ENCODE data around the gene CENPB. TPM values are rescaled to one million over a fixed set of nuclear protein-coding genes. Genes with fewer than 3 reads are reported as not detected.

The CENPB gene
- total RNA-seq, 3 donors from 2014 or later = 77.9 to 91.4 (median 89.2) TPM

DNA sequence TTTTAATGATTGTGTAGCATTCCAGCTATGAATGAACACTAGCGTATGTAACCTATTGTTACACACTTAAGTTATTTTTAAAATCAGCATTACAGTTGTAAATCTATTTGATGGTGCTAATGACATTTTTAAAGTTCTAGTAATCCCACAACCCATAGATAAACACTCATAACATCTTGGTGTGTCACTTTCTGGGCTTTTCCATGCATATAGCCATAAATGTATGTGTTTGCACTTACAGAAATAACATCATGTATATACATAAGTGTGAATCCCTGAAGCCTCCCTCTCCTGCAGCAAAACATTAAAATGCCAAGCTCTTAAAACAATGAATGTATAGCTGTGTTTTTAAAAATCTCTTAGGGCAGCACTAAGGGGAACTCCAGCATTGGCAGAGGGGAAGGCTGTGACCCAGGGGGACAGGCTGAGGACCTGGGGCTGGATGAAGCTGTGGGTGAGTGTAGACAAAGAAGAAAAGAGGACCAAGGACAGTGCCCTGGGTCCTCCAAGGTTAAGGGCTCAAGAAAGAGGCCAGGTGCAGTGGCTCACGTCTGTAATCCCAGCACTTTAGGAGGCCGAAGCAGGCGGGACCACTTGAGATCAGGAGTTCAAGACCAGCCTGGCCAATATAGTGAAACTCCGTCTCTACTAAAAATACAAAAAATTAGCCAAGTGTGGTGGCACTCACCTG lies 929 bp upstream of the CENPB start:
- H3K9me3 Mint-ChIP-seq = no peaks in the 10 kb centered on the region
- ATAC-seq (no peak), DNase-seq (no peak)
- peaks cover 6% of the 10 kb centered on the region for H3K36me3 Mint-ChIP-seq (ENCODE audit: insufficient read depth)
- H3K4me3 Mint-ChIP-seq = peak overlapping the region; percentile 70
- no peaks in the 10 kb centered on the region for H3K27me3 Mint-ChIP-seq (ENCODE audit: low read depth)
- H3K4me1 Mint-ChIP-seq (ENCODE audit: low read depth) = peaks cover 33% of the 10 kb centered on the region

DNA sequence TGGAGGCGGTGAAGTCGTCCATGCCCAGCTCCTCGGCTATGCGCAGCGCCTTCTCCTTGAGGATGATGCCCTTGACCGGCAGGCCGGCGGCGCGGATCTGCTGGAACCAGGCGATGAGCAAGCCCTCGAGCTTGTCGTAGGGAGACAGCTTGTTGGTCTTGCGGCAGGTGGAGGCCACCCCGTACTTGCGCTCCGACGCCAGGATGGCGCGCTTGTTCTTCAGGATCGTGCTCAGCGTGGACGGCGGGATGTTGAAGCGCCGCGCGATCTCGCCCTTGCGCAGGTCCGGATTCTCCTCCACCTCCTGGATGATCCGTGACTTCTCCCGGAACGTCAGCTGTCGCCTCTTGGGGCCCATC lies 435 bp downstream of the CENPB start:
- Mint-ChIP-seq H3K4me3 (peak overlapping the region; percentile 85), H3K27me3 (ENCODE audit: low read depth) (no peaks in the 10 kb centered on the region), H3K9me3 (no peaks in the 10 kb centered on the region), H3K36me3 (ENCODE audit: insufficient read depth) (peaks cover 6% of the 10 kb centered on the region), H3K4me1 (ENCODE audit: low read depth) (peaks cover 41% of the 10 kb centered on the region)
- ATAC-seq = peak; percentile 21 to 37
- DNase-seq = peak; percentile 32

DNA sequence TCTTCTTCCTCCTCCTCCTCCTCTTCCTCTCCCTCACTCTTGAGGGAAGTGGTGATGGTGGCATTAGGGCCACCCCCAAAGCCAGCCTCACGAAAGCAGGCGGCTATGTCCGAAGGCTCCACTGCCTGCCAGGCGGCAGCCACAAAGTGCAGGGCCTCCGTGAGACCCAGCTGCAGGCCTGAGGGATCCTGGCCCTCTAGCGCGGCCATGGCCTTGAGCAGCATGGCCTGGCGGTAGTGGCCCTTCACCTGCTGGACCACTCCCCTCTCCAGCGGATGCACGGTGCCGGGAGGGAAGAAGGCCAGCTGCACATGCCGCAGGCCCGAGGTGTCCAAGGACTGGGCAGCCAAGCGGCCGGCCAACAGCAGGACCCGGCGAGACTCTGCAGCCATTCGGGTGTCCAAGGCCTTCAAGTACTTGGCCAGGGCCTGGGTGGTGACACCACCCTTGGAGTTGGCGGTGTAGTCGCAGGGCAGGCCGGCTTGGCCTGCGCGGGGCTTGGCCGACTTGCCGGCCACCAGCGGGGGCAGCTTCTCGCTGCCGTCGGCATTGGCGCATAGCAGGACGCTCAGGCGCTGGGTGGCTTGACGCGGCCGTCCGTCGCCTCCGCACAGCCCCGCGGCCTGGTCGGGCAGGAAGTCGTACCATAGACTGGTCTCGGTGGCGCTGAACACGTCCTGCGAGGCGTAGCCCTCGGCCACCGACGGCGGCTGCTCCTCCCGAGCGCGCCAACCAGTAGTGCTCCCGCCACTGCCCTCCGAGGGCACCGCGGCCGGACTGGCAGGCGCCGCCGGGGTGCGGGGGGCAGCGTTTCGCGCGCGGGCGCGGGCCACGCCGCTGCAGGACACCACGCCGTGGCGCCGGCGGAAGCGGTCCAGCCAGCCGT lies 1.1 kb downstream of the CENPB start:
- ATAC-seq (no peak), DNase-seq (no peak)
- no peaks in the 10 kb centered on the region for H3K27me3 Mint-ChIP-seq (ENCODE audit: low read depth)
- peaks cover 6% of the 10 kb centered on the region for H3K36me3 Mint-ChIP-seq (ENCODE audit: insufficient read depth)
- peaks cover 48% of the 10 kb centered on the region for H3K4me1 Mint-ChIP-seq (ENCODE audit: low read depth)
- peak overlapping the region; percentile 69 for H3K4me3 Mint-ChIP-seq
- H3K9me3 Mint-ChIP-seq = no peaks in the 10 kb centered on the region

DNA sequence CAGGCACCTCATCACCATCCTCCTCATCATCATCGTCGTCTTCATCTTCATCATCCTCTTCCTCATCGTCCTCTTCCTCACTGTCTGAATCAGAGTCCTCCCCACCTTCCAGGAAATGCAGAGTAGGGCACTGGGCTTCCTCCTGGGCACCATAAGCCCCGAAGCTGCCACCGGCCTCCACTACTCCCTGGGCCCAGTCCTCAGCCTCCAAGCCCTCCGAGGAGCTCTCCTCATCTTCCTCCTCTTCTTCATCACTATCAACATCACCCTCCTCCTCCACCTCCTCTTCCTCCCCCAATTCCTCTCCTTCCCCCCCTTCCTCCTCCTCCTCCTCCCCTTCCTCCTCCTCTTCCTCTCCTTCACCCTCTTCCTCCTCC lies 1.7 kb downstream of the CENPB start:
- ATAC-seq (no peak), DNase-seq (no peak)
- Mint-ChIP-seq H3K4me1 (ENCODE audit: low read depth) (peaks cover 49% of the 10 kb centered on the region), H3K9me3 (no peaks in the 10 kb centered on the region), H3K4me3 (peak overlapping the region; percentile 69), H3K27me3 (ENCODE audit: low read depth) (no peaks in the 10 kb centered on the region), H3K36me3 (ENCODE audit: insufficient read depth) (peaks cover 6% of the 10 kb centered on the region)

DNA sequence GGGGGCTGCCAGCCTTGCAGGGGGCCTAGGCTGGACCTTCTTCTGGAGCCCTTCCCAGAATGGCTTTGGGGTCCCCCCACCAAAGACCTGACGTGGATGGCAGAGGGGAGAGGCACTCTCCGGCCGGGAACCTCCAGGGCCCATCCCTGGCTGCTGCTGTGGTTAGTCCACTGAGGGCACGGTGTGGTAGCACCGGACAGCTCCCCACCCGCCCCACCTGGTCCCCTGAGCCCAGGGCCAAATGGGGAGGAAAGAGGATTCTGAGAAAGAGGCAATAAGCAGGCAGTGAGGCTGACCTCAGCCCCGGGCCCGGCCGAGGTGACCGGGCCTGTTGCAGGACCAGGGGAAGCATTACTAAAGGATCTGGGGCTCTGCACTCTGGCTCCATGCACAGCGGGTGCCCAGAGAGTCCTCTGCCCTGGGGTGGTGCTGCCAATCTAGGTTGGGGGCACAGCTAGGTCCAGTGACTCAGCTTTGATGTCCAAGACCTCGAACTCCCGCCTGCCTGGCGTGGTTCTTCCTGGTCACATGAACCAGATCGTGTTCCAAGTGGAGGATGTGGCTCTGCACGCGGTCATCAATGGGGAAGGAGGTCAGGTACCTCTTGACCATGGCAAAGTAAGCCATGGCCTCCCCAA lies 2.2 kb downstream of the CENPB start:
- Mint-ChIP-seq H3K36me3 (ENCODE audit: insufficient read depth) (peaks cover 6% of the 10 kb centered on the region), H3K9me3 (no peaks in the 10 kb centered on the region), H3K27me3 (ENCODE audit: low read depth) (peaks cover 1% of the 10 kb centered on the region), H3K4me1 (ENCODE audit: low read depth) (peaks cover 49% of the 10 kb centered on the region), H3K4me3 (peak overlapping the region; percentile 69)
- DNase-seq (no peak), ATAC-seq (no peak)

DNA sequence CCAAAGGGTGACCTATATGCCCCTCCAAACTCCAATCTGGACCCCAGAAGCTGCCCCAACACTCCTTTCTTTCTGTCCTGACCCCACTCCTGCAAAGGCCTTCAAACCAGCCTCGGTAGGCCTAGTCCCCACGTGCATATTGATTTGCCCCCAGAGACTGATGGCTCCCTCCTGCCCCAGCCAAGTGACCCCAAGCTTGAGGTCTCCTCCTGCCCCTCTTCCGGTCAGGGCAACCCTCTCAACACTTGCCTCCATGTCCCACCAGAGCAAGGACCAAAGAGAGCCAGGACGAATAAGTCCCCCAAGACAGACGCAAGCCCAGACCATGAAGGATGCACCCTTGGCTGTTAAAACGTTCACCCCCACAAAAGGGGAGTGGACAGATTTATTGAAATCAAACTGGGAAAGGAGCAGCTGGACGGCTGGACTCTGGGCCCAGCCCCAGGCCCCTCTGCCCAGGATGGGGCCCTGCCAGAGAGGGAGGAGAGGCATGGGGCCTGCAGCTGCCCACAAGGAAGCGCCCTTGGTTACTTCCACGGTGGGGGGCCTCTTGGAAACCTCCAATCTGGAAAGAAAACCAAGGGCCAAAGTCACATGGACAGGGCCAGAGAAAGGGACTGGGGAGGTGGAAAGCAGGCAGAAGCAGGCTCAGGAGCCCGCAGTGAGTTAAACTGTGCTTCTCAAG lies 2.9 kb downstream of the CENPB start:
- H3K4me1 Mint-ChIP-seq (ENCODE audit: low read depth) = peaks cover 45% of the 10 kb centered on the region
- H3K4me3 Mint-ChIP-seq = no peak overlapping the region
- H3K36me3 Mint-ChIP-seq (ENCODE audit: insufficient read depth) = peaks cover 6% of the 10 kb centered on the region
- ATAC-seq (no peak), DNase-seq (no peak)
- peaks cover 7% of the 10 kb centered on the region for H3K27me3 Mint-ChIP-seq (ENCODE audit: low read depth)
- H3K9me3 Mint-ChIP-seq = no peaks in the 10 kb centered on the region

DNA sequence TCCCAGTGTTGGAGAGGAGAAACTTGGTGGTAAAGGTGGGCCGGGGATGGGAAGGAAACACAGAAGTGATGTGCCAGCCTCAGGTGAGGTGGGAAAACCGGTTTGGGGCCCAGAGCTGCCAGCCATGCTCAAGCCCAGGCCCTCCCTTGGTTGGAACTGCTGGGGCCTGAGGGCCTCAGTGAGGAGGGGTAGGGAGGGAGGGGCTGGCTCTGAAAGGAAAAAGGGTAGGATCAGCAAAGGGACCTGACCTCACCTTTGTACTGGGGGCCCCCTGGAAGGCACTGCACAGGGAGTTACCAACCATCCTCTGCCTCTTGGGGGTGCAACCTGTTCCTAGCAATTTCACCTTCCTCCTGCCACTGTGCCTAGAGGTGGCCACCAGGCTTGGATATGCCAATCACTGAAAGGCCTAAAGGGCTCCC lies 3.5 kb downstream of the CENPB start:
- no peaks in the 10 kb centered on the region for H3K9me3 Mint-ChIP-seq
- no peak for DNase-seq
- no peak for ATAC-seq
- peaks cover 43% of the 10 kb centered on the region for H3K4me1 Mint-ChIP-seq (ENCODE audit: low read depth)
- H3K36me3 Mint-ChIP-seq (ENCODE audit: insufficient read depth) = peaks cover 6% of the 10 kb centered on the region
- H3K4me3 Mint-ChIP-seq = no peak overlapping the region
- H3K27me3 Mint-ChIP-seq (ENCODE audit: low read depth) = peaks cover 9% of the 10 kb centered on the region

DNA sequence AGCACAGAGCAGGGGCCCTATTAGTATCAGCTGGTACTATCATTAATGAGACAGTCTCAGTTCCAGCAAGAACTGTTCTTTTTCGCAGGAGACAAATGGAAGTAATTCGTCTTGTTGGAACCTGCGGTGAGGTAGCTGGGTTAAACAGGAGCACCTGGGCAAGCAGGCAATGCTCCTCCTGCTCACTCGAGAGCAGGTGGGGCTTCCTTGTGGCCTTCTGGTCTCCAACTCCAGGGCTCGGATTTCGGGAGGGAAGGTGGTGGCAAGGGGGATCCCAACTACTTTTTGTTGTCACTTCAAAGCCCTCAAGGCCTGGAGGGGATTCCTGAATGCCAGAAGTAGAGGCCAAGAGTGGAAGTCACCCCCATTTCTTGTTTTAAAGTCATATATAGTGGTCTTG lies 3.9 kb downstream of the CENPB start:
- Mint-ChIP-seq H3K27me3 (ENCODE audit: low read depth) (peaks cover 9% of the 10 kb centered on the region), H3K4me3 (no peak overlapping the region), H3K36me3 (ENCODE audit: insufficient read depth) (peaks cover 6% of the 10 kb centered on the region), H3K4me1 (ENCODE audit: low read depth) (peaks cover 41% of the 10 kb centered on the region), H3K9me3 (no peaks in the 10 kb centered on the region)
- ATAC-seq (no peak), DNase-seq (no peak)

DNA sequence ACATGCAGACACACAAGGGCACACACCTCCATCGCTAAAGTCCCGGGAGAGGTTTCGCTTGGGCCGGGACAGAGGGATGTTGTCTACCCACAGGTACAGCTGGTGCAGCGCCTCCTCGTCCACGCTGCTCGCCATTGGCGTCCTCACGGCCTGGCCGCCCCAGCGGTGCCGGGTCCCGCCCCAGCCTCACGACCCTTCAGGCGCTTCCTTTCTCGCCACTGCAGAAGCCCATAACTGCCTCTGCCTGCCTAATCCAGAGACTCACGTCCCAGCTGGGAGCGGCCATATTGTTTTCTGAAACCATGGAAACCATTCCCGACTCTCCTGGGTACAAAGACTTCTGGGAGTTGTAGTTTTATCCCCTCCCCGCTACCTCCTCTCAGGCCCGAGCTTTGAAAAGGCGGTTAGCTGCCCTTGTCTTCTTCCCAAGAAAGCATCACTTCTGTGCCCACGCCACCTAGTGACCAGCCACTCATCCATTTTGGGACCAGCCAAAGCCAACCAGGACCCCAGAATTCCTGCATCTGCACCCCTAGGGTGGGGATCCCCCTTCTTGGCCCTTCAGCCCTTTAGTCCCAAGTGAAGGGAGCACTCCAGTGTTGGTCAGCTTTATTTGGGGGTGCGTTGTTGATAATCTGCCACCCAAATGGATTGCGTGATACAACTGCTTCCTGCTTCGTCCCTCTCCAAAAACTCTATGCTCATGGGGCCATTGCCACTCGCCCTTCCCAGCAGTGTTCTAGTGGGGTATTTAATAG lies 5.2 kb downstream of the CENPB start, which contains the start of gene SPEF1:
TSS of gene SPEF1 (minus strand) at position 296 of the 758 bp plus-strand sequence. CDS start at position 135, 161 bp downstream.
- no peak for DNase-seq
- Mint-ChIP-seq H3K36me3 (ENCODE audit: insufficient read depth) (peaks cover 6% of the 10 kb centered on the region), H3K4me1 (ENCODE audit: low read depth) (peaks cover 44% of the 10 kb centered on the region)

DNA sequence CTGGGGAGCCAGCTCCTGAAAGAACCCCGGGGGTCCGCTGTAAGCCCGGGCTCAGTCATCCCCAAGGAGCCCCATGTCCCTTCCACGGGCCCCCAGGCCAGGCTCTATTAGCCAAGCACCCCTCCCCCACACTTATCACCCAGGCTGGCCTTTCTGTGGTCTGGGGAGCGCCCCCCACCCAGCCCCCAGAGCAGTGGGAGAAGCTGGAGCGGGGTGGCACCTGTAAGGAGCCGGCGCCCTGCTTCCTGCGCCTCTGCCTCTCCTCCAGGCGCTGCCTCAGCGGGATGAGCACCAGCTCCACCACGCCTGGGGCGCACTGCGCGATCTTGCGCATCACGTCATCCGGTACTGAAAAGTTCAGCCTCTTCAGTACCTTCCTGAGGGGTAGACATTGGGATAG lies 7.6 kb downstream of the CENPB start:
- ATAC-seq (no peak), DNase-seq (no peak)
- H3K9me3 Mint-ChIP-seq = no peaks in the 10 kb centered on the region
- peaks cover 34% of the 10 kb centered on the region for H3K4me1 Mint-ChIP-seq (ENCODE audit: low read depth)
- H3K36me3 Mint-ChIP-seq (ENCODE audit: insufficient read depth) = no peaks in the 10 kb centered on the region
- no peak overlapping the region for H3K4me3 Mint-ChIP-seq
- H3K27me3 Mint-ChIP-seq (ENCODE audit: low read depth) = peaks cover 9% of the 10 kb centered on the region

More for the DNA sequence above, 5.2 kb downstream of the CENPB start, which contains the start of gene SPEF1:
- peak within 1 kb of the TSS; percentile 52 for H3K4me3 Mint-ChIP-seq
- H3K9me3 Mint-ChIP-seq = no peaks in the 10 kb centered on the region
- ATAC-seq = peak; percentile 42 to 43
- H3K27me3 Mint-ChIP-seq (ENCODE audit: low read depth) = peaks cover 9% of the 10 kb centered on the region

DNA sequence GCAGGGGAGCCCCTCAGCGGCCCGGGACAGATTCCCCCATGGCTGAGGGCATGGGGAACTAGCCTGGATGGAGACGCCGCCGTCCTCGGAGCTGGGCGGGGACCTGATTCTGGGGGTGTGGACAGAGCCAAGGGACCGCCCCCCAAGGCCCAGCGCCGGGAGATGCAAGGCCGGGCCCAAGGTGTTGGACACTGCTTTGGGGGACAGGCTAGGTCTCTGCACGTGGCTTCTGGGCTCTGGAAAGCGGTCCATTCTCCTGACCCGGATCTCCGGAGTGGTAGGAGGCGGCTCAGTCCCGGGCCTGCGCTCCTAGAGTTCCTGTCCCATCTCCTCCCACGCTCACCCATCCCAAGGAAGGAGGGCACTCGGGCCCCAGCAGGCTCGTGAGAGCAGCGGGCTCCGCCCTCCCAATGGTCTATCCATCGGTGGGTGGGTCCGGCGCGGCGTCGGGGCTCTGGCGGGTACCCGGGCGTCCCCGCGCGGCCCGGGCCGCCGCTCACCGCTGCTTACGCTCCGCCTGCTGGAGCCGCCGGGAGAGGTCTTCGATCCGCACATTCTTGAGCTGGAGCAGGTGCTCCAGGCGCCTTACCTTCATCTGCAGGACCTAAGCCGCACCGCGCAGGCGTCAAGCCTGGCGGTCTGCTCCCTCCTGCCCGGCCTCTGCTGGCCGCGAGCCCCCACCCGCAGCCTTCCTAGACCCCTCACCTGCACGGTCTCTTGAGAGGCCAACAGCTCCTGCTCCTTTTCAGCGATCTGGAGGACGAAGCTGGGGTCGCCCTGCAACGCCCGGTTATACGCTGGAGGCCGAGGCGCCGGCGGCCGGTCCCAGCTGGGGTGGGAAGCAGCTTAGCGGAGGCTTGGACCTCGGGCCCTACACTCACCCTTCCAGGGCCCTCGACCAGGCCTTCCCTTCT lies 8.6 kb downstream of the CENPB start:
- no peaks in the 10 kb centered on the region for H3K36me3 Mint-ChIP-seq (ENCODE audit: insufficient read depth)
- ATAC-seq = peak; percentile 71 to 78
- H3K27me3 Mint-ChIP-seq (ENCODE audit: low read depth) = peaks cover 9% of the 10 kb centered on the region

DNA sequence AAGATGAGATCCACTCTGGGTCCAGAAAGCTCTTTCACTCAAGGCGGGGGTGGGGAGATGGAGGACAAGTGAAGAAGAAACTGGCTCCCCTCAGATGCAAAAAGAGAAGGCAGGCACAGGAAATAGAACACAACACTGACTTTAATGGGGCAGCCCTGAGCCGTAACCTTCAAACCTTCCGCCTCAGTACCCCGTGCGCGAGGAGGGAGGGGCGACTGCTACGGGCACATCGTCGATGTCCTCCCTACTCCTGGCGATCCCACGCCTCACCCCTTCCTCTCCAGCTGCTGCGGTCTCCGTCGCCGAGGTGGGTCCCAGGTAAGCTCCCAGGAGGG lies 9.2 kb downstream of the CENPB start:
- Mint-ChIP-seq H3K4me1 (ENCODE audit: low read depth) (peaks cover 27% of the 10 kb centered on the region), H3K36me3 (ENCODE audit: insufficient read depth) (no peaks in the 10 kb centered on the region)
- DNase-seq = no peak

More for the DNA sequence above, 8.6 kb downstream of the CENPB start:
- Mint-ChIP-seq H3K9me3 (no peaks in the 10 kb centered on the region), H3K4me3 (peak overlapping the region; percentile 72), H3K4me1 (ENCODE audit: low read depth) (peaks cover 29% of the 10 kb centered on the region)
- peak; percentile 38 for DNase-seq

More for the DNA sequence above, 9.2 kb downstream of the CENPB start:
- H3K4me3 Mint-ChIP-seq = peak overlapping the region; percentile 72
- H3K27me3 Mint-ChIP-seq (ENCODE audit: low read depth) = peaks cover 9% of the 10 kb centered on the region
- no peaks in the 10 kb centered on the region for H3K9me3 Mint-ChIP-seq
- ATAC-seq = peak; percentile 41 to 42
